Fibroblast of the conjunctiva (primary cell): ENCODE results near the gene PCDHB1.
A peak's percentile ranks its signal among the peaks of the same experiment; 100 is the strongest.

ENCODE experiments used
- DNase-seq: peaks from one replicate; pipeline ENCODE4 v3.0.0-alpha.2; 2010; ENCODE audit warnings: low read depth

The PCDHB1 gene, protein sequence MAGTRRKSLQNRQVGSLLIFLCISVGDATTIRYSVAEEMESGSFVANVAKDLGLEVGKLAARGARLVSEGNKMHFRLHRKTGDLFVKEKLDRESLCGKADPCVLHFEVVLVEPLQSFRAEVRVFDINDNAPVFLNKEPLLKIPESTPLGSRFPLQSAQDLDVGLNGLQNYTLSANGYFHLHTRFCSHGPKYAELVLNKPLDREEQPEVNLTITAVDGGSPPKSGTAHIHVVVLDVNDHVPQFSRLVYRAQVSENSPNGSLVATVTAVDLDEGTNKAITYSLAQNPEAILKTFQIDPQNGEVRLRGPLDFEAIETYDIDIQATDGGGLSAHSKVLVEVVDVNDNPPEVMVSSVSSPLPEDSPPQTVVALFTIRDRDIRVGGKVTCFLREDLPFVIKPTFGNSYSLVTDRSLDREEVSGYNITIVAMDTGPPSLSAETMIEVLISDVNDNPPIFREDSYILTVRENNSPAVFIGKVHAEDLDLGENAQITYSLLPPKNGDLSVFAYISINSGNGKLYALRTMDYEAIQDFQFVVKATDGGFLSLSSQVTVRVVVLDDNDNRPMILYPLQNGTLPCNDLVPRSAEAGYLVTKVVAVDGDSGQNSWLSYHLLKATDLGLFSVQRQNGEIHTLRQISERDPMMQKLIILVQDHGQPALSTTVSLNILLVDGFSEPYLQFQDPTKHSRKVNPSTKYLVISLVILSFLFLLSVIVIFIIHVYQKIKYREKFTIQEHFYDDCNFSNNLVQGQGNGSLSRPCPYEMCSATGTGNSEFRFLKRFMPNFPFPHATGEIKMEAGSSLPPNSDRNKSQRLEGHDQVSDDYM

DNA sequence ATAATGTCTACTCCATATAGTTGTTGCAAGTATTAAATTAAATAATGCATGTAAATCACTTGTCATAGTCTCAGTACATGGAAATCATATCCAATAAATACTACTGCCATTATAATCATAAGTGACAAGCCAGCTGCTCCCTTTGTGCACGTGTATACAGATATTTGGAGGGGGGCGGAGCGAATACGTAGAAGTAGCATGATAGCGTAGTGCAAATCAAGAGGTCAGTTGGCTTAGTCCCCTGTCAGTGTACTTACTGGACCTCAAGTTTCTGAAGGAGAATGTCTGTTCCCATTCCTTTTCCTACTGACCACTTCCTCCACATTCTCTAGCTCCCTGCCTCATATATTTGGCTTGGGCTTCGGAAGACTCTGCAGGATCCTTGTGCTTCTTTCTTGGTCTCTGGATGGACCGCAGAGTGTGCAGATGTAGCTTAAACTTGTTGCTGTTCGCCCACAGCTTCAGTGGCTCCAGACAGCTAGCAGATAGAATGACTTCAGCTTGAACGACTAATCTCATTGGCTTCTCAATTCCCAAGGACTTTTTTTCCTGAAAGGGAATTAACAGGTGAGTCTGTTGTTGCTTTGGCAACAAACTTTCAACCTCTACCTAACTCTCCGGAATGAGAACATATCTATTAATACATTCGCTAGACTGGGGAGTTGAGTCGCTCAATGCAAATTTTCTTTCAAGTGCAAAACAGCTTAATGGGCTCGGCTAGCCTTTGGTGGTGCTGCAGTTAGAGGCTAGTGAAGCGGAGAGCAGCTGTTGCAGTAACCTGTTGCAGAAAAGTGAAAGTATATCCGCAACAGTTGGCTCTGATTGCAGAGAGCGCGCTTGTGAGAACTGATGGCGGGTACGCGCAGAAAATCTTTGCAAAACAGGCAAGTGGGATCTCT is at the start of gene PCDHB1:
Gene PCDHB1 (plus strand): TSS at position 753 of the 899 bp plus-strand sequence. CDS start 97 bp downstream, at position 850.
- DNase-seq = no peak

DNA sequence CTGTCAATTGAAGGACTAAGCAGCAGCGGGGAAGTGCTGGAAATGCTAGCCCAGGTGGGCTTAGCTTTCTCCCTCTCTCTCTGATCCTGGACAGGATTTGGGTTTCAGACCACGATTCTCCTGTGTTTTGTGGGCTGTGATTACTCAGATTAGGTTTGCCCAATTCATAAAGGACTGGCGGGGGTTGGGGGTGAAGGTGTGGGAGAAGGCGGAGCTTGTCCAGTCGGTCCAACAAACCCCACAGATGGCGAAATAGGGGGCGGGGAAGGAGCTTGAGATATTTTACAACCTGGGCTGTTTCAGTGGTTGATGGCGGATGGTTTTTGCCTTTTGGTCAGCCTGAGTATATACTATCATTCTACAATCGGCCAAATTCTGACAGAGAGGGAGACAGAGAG is 49.7 kb upstream of the PCDHB1 start:
- no peak for DNase-seq

DNA sequence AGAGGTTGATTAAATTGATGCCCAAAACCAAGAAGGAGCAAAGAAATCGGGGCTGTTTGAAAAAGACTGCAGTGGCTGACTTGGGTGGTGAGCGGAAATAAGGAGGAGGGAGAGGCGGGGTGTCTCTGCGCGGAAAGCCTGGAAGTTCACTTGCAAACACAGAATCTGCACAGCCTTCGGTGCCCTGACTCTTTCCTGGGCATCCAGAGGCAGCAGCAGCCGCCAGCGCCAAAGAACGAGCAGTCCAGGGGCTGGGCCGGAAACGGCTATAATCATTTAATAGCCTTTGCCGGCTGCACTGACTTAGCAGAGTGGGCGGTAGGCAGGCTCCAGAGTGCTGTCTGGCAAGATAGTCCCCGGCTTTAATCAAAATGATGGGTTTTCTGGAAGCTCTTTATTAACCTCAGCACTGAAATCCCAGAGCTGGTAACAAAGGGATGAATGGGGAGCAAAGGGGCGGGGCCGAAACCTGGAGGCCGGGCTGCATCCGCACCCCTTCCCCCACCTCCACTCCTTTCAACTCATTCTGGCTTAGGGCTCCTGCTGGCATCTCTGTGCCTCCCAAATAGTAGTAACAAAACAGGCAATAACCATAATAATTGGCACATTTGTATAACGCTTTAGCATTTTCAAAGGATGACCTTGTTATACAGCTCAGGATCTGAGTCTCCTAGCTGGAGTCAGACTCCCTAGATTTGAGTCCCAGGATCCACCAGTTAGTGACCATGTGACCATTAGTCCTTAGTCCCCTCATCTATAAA is 49.1 kb upstream of the PCDHB1 start:
- no peak for DNase-seq

DNA sequence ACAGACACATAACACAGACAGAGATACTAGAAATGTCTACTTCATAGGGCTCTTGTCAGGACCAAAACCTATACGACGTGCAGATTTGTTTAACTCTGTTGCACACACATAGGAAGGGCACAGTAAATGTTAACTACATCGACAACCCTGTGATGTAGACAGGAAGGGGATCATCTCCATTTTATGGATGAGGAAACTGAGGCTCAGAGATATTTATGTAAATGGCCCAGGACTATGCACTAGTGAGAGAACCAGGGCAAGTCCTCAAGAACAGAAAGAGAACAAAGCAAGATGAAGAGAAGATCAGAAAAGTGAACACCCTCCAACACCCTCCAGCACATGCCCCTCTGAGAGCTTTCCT is 48.6 kb upstream of the PCDHB1 start:
- DNase-seq = no peak

DNA sequence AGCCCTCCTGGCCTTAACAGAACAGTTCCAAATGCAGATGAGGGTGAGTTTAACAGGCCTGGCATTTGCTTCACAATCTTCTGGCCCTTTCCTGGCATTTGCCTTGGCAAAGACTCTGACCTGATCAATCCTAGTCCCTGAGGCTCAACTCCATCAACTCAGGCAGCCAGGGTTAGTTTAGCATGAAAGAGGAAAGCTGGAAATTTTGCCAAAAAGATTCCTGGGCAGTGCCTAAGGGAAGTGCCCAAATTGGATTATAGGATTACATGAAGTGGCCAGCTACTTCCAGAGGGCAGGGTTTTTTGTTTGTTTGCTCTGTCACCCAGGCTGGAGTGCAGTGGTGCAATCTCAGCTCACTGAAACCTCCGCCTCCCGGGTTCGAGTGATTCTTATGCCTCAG is 48.1 kb upstream of the PCDHB1 start:
- no peak for DNase-seq

DNA sequence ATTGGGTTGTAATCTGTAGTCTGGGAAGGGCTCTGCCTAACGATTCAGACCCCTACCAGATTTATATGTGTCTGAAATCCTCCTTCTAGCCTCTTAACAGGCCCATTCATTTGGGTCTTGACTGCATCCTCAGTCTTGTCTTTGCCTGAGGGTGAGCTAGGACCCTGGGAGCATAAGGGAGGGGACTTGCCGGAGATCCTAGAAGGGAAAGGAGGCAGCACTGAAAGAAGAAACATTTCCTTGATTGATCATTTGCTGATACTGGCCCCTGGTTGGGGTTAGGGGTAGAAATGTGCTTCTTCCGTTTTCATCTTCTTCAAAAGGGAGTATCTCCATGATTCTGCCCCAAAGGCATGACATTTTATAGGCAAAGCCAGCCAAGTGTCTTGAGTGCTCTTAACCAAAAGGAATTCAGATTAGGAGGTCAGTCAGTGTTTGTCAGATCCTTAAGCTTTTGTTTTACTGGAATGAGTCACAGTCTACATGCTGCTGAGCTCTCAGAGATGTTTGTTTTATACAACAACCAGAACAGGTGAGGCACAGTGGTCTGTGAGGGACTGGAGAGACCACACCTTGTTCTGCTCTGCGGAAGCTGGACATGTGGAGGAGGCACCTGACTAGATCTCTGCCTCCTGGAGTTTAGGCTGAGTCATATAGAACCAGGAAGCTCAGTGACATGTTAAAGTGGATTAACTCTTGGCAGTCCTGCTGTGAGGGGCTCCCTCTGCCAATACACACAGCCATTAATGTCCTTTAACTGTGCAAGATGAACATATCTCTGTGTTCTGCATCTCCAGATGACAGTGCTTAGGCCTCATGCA is 47.2 kb upstream of the PCDHB1 start:
- DNase-seq = no peak

DNA sequence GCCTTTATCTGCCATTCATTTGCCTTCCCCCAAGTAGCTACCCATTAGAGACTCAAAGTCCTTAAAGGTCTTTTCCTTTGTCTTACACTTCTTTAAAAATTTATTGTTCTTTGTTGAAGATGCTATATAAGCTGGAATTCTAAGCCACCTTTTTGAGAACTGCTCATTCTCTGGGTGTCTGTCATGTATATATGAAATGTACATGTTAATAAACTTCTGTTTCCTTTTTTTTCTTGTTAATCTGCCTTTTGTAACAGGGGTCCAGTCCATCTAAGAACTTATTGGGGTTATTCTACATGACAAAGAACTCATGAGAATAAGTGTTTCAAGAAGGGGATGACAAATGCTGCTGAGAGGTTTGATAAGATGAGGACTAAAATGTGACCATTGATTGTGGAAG is 43.4 kb upstream of the PCDHB1 start:
- no peak for DNase-seq

DNA sequence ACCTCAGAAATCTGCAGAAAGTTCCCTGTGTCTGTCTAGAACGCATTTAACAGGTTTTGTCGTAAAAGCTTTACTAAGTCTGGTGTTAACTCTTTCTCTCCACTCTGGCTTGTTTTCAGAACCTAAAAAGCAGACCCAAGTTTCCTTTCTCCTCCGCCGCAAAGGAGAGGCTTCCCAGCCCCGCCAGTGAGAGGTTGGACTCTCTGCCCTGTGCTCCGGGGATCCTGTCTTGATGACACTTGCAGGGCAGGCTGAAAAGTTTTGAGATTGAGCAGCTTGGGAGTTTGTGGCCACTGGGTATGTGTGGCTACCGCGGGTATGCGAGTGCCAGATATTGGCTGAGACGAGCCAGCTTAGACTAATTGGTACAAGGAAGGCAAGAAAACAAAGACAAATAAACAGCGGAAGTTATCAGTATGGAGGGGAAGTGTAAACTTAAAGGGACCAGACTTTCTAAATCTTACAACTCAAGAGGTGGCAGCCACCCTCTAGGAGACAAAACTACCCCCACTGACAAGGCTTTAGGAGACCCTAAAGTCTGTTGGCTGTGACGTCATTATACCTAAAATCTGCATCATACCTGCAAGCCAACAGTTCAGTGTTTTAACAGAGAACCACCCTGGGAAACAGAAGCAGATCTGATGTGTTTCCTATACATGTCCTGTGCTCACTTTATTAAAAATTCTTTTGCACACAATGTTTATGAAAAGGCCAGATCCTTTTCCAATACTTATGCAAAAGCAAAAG is 41.0 kb upstream of the PCDHB1 start:
- no peak for DNase-seq

DNA sequence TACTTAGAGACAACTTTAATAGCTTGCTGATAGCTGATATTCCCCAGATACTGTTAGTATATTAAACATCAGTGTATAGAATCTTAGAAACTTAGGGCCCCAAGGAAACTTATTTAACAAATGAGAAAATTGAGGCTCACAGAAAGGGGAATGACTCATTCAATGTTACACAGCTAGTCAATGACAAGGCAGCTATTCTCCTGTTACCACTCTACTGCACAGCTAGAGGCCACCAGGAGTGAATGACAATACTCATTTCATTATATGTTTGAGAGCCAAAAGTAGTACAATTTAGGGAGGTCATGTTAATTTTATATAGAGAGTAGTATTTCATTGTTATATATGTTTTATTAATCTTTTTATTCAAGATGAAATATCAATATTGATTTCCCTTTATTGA is 33.2 kb upstream of the PCDHB1 start:
- no peak for DNase-seq

DNA sequence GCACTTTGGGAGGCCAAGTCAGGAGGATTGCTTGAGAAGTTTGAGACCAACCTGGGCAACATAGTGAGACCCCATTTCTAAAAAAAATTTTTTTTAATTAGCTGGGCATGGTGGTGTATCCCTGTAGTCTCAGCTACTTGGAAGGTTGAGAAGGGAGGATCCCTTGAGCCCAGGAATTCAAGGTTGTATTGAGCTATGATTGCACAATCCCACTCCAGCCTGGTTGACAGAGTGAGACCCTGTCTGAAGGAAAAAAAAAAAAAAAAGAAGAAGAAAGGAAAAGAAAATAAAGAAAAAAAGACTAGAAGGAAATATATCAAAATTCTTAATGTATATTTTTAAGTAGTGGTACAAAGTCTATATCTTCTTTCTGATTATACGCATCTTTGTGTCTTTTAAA is 28.8 kb upstream of the PCDHB1 start:
- no peak for DNase-seq

DNA sequence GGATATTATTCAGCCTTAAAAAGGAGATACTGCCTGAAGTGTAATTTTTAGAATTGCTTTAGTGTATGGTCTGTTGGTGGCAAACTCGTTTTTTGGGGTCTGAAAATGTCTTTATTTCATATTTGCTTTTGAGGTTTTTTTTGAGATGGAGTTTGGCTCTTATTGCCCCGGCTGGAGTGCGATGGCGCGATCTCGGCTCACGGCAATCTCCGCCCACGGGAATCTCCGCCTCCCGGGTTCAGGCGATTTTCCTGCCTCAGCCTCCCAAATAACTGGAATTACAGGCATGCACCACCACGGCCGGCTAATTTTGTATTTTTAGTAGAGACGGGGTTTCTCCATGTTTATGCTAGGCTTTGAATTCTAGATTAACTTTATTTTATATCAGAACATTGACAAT is 20.2 kb upstream of the PCDHB1 start:
- no peak for DNase-seq

DNA sequence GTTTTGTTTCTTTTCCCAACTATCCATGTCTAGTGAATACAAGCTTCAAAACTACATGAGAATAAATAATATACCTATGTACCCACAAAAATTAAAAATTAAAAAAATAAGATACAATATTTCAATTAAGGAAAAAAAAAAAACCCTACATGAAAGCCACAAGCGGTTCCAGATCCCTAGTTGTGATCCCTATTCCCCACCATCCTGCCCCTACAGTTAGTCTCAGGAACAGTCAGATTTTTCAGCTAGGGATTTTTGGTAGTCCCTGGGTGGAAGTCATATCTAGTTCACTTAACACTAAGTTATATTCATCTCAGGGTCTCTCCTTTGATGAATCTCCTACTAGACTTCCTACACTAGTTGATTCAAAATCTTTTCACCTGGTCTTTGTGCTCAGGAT is 18.5 kb upstream of the PCDHB1 start:
- DNase-seq = no peak

DNA sequence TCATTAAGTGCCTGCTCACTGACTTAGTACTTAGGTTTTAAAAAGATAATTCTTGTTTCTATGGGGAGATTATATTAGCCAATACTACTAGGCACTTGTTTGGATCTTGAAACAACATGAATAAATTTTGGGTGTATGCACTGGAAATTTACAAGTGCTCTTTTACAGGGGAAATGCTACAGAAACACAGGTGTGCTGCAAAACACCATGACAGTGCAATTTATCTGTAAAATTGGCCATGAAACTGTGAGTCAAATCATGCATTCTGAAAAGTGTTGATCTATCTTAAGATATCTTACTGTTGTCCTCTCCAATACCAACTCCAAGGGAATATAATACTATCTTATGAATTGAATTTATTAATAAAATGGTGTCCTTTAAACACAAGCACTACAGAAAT is 12.1 kb upstream of the PCDHB1 start:
- no peak for DNase-seq

DNA sequence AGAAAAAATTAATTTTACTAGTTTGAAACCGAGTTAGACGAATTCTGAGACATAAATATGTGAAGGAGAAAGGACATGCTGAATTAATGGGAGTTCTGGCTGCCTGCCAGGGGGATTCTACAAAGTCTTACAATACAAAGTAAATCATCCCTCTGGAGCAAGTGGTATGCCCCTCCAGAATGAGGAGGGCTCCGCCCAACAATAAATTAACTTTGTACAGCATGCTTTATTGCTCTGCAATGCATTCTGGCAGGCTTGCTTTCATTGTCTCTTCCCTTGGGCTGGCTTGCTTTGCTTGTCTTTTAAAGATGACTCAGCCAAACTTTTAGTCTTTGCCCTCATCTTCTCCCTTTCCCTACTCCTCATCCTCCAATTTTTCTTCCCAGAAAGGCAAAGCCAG is 11.7 kb upstream of the PCDHB1 start:
- no peak for DNase-seq

DNA sequence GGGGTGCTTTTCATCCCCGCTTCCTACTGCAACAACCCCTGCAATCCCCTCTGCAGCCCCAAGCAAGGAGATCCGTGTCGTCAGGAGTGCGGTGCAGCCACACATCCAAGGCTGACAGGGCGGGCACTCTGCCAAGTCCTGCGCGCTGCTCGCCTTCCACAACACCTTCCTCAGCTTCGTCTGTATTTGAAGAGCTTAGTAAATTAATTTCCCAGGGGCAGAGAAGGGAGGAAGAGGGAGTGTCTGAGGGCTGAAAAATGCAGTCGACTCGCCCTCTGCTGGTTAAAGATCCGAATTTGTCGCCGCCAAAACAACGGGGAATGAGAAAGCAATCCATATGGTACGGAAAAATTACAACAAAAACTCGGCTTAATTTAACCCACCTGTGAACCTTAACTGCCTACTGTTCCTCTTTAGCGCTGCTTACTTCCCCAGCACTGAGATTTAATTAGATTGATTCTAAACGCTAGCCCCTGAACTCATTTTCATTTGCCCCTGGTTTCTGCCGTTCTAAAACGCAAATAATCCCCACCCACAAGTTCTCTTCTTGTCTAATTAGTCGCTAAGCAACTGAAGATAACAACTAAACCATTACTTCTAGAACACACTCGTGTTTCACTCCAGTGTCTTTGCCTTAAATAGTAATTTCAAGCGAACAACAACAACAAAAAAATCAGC is 10.9 kb upstream of the PCDHB1 start:
- DNase-seq = no peak

DNA sequence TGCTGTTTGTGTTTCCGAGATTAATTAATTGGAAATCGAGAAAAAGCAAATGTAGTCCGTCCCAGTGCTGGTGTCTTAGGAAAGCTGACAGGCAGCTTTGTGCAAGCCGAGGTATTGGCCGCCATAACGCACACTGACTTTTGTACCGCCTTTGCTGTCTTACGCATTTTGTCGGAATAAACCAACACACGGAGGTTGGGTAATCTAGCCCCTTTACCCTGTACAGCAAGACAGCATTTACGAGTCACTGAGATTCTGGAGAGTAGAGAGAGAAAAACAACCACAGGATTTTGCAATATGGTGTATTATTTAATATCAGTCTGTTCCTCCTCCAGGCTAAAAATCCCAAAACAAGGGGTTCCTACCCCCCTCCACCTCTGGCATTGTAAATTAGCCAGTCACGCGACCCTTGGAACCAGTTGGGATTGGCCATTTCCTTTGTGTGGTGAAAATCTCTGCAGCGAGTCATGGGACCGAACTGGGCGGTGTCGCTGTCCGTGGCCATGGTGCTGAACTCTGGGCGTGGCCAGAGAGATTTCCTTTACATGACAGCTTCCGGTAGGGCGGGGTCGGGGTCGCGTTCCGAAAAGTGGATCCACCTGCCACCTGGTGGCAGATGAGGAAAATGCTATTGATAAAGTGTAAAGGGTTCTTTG is 10.3 kb upstream of the PCDHB1 start:
- DNase-seq = peak; percentile 33

DNA sequence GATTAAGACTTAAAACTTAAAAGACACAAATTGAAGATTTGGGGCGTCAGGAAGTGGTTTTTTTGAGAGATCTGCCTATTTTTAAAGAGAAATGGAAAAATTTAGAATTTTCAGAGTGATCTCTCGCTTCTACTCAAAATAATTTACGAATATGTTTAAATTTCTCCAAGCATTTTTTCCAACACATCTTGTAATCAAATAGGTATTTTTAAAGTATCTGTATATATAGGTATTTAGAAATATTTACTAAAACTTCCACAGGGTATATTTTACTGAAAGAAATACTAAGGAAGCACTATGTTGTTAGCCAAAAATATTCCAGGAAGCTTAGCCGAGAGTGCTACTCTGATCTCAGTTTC is 9.8 kb upstream of the PCDHB1 start:
- no peak for DNase-seq

DNA sequence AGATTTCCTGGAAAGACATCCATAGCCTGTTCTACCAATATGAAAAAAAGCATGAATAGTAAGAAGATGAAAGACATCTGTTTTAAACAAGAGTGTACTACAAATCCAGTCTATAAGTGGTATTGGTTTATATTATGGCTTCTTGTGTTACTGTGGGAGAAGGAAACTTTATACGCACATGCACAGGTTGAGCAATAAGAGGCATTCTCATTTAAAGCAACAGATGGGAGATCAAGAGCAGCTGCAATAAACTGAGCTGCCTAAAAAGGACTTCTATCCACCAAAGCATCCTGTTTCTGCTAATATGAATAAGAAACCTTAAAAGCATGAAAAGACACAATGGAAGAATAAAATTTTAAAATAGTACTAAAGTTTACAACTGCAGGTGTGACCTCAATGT is 8.6 kb upstream of the PCDHB1 start:
- no peak for DNase-seq

DNA sequence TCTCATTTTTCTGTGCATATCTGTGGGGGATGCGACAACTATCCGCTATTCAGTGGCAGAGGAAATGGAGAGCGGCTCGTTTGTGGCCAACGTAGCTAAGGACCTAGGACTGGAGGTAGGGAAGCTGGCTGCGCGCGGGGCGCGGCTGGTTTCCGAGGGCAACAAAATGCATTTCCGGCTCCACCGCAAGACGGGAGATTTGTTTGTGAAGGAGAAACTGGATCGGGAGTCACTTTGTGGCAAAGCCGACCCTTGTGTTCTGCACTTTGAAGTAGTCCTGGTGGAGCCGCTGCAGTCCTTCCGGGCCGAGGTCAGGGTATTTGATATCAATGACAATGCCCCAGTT is 320 bp downstream of the PCDHB1 start:
- no peak for DNase-seq
